Astrocyte of the cerebellum (primary cell): ENCODE measurements around the gene CARMIL1.

Source experiments
- DNase-seq: peaks from one replicate; pipeline ENCODE4 v3.0.0-alpha.2; 2011; ENCODE audit warnings: low read depth
- H3K4me3 ChIP-seq: 2 replicates; pipeline ENCODE4 v1.5.1; 2011; ENCODE audit warnings: mild to moderate bottlenecking, low read depth, low read length, moderate library complexity
- in situ Hi-C: cut with HindIII; loops from 2 replicates; pipeline ENCODE4 v1.10.0; 2017; ENCODE audit warnings: low sequenced_read_pairs
- TF ChIP-seq, protein P1 (sequence below): IDR thresholded peaks from 2 replicates; pipeline ENCODE4 v1.5.1; 2012; ENCODE audit warnings: low read length, low read depth, moderate library complexity, mild to moderate bottlenecking; ENCODE audit errors: missing control alignments

Gene CARMIL1

DNA sequence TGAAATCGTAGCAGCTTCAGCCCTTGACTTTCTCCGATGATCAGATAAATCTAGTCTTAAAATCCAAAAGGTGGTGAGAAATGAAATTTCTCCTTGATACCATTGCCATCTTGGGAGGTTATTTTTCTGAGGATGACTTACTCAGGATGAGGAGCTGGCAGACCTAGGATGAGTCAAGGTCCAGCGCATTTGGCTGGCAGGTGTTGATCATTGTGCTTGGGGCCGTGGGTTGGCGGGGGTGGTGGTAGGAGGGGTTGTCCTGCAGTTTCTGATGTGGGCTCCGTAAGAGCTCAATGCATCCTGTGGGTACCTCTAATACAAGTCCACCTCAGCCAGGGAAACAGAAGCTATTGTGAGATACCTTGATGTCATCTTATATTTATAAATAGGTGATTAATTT, 224.5 kb downstream of the CARMIL1 start:
- H3K4me3 ChIP-seq, result no peak overlapping the region
- in situ Hi-C loops, result no loop called here
- TF ChIP-seq, protein P1, sequence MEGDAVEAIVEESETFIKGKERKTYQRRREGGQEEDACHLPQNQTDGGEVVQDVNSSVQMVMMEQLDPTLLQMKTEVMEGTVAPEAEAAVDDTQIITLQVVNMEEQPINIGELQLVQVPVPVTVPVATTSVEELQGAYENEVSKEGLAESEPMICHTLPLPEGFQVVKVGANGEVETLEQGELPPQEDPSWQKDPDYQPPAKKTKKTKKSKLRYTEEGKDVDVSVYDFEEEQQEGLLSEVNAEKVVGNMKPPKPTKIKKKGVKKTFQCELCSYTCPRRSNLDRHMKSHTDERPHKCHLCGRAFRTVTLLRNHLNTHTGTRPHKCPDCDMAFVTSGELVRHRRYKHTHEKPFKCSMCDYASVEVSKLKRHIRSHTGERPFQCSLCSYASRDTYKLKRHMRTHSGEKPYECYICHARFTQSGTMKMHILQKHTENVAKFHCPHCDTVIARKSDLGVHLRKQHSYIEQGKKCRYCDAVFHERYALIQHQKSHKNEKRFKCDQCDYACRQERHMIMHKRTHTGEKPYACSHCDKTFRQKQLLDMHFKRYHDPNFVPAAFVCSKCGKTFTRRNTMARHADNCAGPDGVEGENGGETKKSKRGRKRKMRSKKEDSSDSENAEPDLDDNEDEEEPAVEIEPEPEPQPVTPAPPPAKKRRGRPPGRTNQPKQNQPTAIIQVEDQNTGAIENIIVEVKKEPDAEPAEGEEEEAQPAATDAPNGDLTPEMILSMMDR, result no peak
- no peak for DNase-seq

DNA sequence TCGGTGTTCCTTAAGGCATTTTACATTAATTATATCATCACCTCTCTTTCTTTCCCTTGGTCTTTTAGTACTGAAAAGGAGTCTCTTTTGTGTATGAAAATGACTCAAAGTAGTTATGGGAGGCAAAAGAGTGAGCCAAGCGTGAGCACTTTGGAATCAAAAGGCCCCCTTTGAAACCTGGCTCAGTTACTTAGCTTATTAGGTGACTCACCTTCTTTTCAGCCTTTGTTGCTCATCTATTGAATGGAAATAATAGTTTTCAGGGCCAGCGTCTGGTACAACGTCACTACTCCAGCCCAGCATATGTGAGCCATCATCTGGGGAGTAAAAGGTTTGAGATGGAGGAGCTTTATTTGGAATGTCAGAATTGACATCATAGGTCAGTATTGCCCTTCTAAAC, 225.5 kb downstream of the CARMIL1 start:
- in situ Hi-C loops, result no loop called here
- TF ChIP-seq, protein P1, result no peak
- no peak overlapping the region for H3K4me3 ChIP-seq
- DNase-seq, result peak; percentile 77

DNA sequence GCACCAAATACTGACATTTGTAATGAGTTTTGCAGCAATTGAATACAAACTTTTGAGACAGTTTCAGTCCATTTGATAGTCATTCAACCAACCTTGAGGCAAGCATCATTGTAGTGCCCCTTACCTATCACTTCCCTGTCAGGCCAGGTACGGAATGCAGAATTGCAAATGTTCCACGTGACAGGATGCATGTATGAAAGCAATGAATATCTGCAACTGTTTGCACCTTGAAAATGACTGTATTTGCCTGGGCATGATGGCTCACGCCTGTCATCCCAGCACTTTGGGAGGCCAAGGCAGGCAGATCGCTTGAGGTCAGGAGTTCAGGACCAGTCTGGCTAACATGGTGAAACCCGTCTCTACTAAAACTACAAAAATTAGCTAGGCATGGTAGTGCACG, 226.8 kb downstream of the CARMIL1 start:
- H3K4me3 ChIP-seq, result no peak overlapping the region
- DNase-seq, result no peak
- TF ChIP-seq, protein P1, result no peak
- in situ Hi-C loops, result no loop called here

DNA sequence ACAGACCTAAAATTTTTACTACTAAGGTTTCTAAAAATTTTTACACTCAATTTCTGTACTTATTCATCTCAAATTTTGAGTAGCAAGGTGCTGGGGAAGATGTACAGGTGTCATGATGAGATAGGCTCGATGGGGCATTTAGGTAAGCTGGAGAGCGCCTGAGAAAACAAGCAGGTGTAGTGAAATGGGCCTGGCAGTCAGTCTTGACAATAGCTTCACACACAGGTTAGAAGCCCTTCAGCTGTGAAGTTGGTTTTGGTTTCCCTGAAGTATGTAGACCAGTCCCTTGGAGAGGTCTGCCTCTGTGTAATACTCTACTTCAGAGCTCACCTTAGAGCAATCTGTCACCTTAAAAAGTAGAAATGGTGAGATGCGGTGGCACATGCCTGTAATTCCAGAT, 228.9 kb downstream of the CARMIL1 start:
- in situ Hi-C loops, result no loop called here
- TF ChIP-seq, protein P1, result no peak
- H3K4me3 ChIP-seq, result no peak overlapping the region
- no peak for DNase-seq

DNA sequence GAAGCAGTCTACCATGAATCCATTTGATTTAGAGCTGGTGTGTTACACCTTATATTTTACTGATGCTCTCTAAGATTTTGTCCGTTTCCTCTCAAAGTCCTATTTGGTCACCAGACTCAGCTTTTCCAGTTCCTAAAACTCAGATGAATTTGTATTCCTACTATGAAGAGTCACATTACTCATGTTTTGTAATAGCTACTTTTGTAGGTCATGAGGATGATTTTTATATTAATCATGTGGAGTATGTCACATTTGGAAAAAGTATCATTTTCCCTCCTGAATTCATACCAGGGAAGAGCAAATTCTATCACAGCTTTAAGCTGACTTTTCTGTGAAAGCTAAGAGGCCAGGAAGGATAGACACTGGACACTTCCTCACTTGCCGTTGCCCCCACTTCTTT, 232.2 kb downstream of the CARMIL1 start:
- TF ChIP-seq, protein P1, result no peak
- no peak for DNase-seq
- no peak overlapping the region for H3K4me3 ChIP-seq
- in situ Hi-C loops, result no loop called here

DNA sequence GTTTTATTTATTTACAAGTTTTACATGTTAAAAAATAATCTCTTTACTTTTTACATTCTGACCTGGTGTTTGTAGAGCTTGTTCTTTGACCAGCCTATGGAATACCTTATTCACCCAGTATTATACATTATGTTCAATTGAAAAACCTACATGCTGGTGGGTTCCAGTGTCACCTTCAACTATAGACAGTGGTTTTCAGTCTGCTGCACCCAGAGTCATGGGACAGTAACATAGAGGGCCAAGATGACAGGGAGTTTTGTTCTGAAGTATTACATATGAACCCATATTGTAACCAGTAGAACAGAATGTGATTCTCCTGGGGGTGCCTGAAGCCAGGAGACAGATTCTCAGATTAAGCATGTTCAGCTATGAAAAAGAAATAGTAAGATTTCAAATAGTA, 233.4 kb downstream of the CARMIL1 start:
- no peak overlapping the region for H3K4me3 ChIP-seq
- no peak for DNase-seq
- TF ChIP-seq, protein P1, result no peak
- in situ Hi-C loops, result no loop called here

DNA sequence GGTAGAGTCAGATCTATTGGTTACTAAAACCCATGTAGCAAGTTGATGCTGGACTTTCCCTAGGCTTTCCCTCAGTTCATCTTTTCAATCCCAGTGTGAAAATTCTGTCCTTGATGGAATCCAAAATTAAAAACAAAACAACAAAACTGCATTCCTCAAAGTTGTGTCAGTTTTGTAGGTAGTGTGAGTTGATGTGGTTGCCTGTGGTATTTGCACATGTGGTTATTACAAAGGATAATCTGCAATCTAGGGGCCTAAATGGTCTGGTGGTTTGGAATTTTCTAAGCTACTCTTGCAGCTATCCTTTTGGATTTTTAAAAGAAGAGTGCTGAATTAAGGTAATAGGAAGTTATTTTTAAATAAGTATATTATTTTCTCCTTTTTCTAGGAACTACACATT, 240.7 kb downstream of the CARMIL1 start:
- DNase-seq, result no peak
- in situ Hi-C loops, result no loop called here

More for the DNA sequence above, 240.7 kb downstream of the CARMIL1 start:
- no peak overlapping the region for H3K4me3 ChIP-seq
- TF ChIP-seq, protein P1, result no peak
